Measurements from ENCODE around the gene PSMD12. TPM values are rescaled to one million over a fixed set of nuclear protein-coding genes. Genes with fewer than 3 reads are reported as not detected.

PSMD12 gene
- total RNA-seq, 1 experiment from 2014 or later, result 84.4 TPM

DNA sequence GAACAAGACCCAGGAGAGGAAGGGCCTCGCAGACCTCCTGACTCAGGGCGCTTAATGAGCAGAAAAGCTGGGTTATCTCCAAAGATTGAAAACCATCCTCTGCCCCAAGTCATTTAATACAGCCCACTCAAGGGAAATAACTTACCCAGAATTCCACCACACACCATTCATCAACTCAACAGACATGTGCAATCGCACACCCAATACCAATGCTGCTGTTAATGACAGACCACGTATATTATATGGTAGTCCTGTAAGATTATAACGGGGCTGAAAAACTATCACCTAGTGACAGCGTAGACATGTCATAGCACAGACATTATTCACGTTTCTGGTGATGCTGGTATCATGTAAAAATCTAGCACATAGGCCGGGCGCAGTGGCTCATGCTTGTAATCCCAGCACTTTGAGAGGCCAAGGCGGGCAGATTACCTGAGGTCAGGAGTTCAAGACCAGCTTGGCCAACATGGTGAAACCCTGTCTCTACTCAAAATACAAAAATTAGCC is 68.9 kb downstream of the PSMD12 start:
- Histone ChIP-seq H3K4me3 (ENCODE audit: low read depth, low read length) (no peak overlapping the region), H3K9me3 (no peaks in the 10 kb centered on the region), H3K36me3 (ENCODE audit: control insufficient read depth, insufficient read depth, low read length) (no peaks in the 10 kb centered on the region), H3K4me1 (no peaks in the 10 kb centered on the region), H3K27me3 (replicated peaks; ENCODE audit: control insufficient read depth, insufficient read depth, low read length) (no peaks in the 10 kb centered on the region)
- TF ChIP-seq CTCF (IDR thresholded peaks at IDR 0.05; ENCODE audit: insufficient read depth in 1 of 2, low read depth in 1 of 2, low read length in 1 of 2, severe bottlenecking in 1 of 2, unreplicated experiment in 1 of 2), result no peak
- Mint-ChIP-seq H3K36me3 (ENCODE audit: insufficient read depth, unreplicated experiment) (no peaks in the 10 kb centered on the region), H3K4me1 (ENCODE audit: low read depth, unreplicated experiment) (no peaks in the 10 kb centered on the region), H3K27me3 (ENCODE audit: insufficient read depth, unreplicated experiment) (no peaks in the 10 kb centered on the region), H3K27ac (ENCODE audit: unreplicated experiment) (no peak overlapping the region), H3K4me3 (ENCODE audit: unreplicated experiment) (no peak overlapping the region), H3K9me3 (ENCODE audit: unreplicated experiment) (no peaks in the 10 kb centered on the region)
- ChIA-PET CTCF (no interaction called here), POLR2A (no interaction called here)
- intact Hi-C loops (cut with micrococcal nuclease; ENCODE audit: unreplicated experiment), result no loop called here
- BruUV-seq (replicated peaks), result no TSS peak
- DNase-seq, result no peak

DNA sequence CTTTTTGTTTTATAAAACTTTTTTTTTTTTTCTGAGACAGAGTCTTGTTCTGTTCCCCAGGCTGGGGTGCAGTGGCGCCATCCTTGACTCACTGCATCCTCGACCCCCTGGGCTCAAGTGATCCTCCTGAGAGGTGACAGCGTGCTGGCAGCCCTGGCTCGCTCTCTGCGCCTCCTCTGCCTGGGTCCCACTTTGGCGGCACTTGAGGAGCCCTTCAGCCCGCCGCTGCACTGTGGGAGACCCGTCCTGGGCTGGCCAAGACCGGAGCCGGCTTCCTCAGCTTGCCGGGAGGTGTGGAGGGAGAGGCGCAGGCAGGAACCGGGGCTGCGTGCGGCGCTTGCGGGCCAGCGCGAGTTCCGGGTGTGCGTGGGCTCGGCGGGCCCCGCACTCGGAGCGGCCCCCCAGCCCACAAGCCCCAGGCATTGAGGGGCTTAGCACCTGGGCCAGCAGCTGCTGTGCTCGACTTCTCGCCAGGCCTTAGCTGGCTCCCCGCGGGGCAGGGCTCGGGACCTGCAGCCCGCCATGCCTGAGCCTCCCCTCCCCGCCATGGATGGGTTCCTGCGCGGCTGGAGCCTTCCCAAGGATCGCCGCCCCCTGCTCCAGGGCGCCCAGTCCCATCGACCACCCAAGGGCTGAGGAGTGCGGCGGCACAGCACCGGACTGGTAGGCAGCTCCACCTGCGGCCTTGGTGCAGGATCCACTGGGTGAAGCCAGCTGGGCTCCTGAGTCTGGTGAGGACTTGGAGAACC is 71.8 kb downstream of the PSMD12 start:
- Histone ChIP-seq H3K4me1 (peaks cover 4% of the 10 kb centered on the region; the same call in 1 of the 2 replicates), H3K4me3 (ENCODE audit: low read depth, low read length) (no peak overlapping the region), H3K9me3 (no peaks in the 10 kb centered on the region), H3K36me3 (ENCODE audit: control insufficient read depth, insufficient read depth, low read length) (no peaks in the 10 kb centered on the region), H3K27me3 (replicated peaks; ENCODE audit: control insufficient read depth, insufficient read depth, low read length) (no peaks in the 10 kb centered on the region)
- Mint-ChIP-seq H3K9me3 (ENCODE audit: unreplicated experiment) (no peaks in the 10 kb centered on the region), H3K27me3 (ENCODE audit: insufficient read depth, unreplicated experiment) (no peaks in the 10 kb centered on the region), H3K4me1 (ENCODE audit: low read depth, unreplicated experiment) (no peaks in the 10 kb centered on the region), H3K27ac (ENCODE audit: unreplicated experiment) (no peak overlapping the region), H3K4me3 (ENCODE audit: unreplicated experiment) (no peak overlapping the region), H3K36me3 (ENCODE audit: insufficient read depth, unreplicated experiment) (peaks cover 5% of the 10 kb centered on the region)
- no TSS peak for BruUV-seq (replicated peaks)
- no peak for DNase-seq
- CTCF ChIA-PET, result no interaction called here
- intact Hi-C loops (cut with micrococcal nuclease; ENCODE audit: unreplicated experiment), result no loop called here
- POLR2A ChIA-PET, result no interaction called here
- no peak for TF ChIP-seq CTCF (IDR thresholded peaks at IDR 0.05; ENCODE audit: insufficient read depth in 1 of 2, low read depth in 1 of 2, low read length in 1 of 2, severe bottlenecking in 1 of 2, unreplicated experiment in 1 of 2)

DNA sequence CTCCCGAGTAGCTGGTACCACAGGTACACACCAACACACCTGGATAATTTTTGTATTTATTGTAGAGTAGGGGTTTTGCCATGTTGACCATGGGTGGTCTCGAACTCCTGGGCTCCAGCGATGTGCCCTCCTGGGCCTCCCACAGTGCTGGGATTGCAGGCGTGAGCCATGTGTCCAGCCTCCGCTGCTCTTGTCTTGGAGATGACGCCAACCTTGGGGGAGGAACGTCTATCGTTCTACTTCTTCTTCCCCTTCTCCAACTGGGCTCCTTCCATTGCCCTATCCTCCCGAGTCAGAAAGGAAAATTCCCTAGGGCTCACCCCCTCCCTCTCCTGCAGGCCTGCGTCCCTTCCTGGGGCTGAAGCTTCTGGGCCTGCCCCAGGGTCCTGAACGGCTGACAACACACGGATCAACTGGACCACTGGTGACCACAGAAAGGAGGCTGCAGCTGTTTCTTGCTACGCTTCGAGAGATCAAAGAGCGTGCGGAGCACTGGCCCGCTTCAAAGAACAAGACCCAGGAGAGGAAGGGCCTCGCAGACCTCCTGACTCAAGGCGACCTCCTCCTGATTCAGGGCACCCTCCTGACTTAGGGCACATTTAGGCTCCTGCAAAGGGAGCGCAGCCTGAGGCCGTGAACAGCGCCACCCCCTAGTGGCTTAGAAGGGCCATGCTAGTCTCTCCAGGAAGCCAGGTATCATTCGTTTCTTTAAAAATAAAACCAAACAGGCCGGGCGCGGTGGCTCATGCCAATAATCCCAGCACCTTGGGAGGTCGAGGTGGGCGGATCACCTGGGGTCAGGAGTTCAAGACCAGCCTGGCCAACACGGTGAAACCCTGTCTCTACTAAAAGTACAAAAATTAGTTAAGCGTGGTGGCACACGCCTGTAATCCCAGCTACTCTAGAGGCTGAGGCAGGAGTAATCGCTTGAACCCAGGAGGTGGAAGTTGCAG is 72.8 kb downstream of the PSMD12 start:
- TF ChIP-seq CTCF (IDR thresholded peaks at IDR 0.05; ENCODE audit: insufficient read depth in 1 of 2, low read depth in 1 of 2, low read length in 1 of 2, severe bottlenecking in 1 of 2, unreplicated experiment in 1 of 2), result peak; percentile 48 to 57
- H3K36me3 ChIP-seq (ENCODE audit: control insufficient read depth, insufficient read depth, low read length), result no peaks in the 10 kb centered on the region
- CTCF ChIA-PET, result interaction anchor here (0.7 kb wide), 1 partner anchor 155 kb away, joined by 3 read pairs; no protein-coding TSS in a partner anchor
- H3K27me3 ChIP-seq (replicated peaks; ENCODE audit: control insufficient read depth, insufficient read depth, low read length), result no peaks in the 10 kb centered on the region
- no peaks in the 10 kb centered on the region for H3K27me3 Mint-ChIP-seq (ENCODE audit: insufficient read depth, unreplicated experiment)
- BruUV-seq (replicated peaks), result no TSS peak
- H3K4me1 ChIP-seq, result peaks cover 8% of the 10 kb centered on the region
- peaks cover under 1% of the 10 kb centered on the region for H3K4me1 Mint-ChIP-seq (ENCODE audit: low read depth, unreplicated experiment)
- H3K4me3 ChIP-seq (ENCODE audit: low read depth, low read length), result no peak overlapping the region
- POLR2A ChIA-PET, result interaction anchor here (0.6 to 0.7 kb wide), 2 partner anchors 70 to 348 kb away, joined by 4 to 7 read pairs; no protein-coding TSS in a partner anchor
- no peaks in the 10 kb centered on the region for H3K9me3 ChIP-seq
- H3K36me3 Mint-ChIP-seq (ENCODE audit: insufficient read depth, unreplicated experiment), result peaks cover 5% of the 10 kb centered on the region
- no peaks in the 10 kb centered on the region for H3K9me3 Mint-ChIP-seq (ENCODE audit: unreplicated experiment)
- intact Hi-C loops (cut with micrococcal nuclease; ENCODE audit: unreplicated experiment), result no loop called here
- no peak overlapping the region for H3K27ac Mint-ChIP-seq (ENCODE audit: unreplicated experiment)
- DNase-seq, result peak; percentile 47 to 49
- H3K4me3 Mint-ChIP-seq (ENCODE audit: unreplicated experiment), result no peak overlapping the region
